Measurements from ENCODE around the gene CCDC185.

The CCDC185 gene

DNA sequence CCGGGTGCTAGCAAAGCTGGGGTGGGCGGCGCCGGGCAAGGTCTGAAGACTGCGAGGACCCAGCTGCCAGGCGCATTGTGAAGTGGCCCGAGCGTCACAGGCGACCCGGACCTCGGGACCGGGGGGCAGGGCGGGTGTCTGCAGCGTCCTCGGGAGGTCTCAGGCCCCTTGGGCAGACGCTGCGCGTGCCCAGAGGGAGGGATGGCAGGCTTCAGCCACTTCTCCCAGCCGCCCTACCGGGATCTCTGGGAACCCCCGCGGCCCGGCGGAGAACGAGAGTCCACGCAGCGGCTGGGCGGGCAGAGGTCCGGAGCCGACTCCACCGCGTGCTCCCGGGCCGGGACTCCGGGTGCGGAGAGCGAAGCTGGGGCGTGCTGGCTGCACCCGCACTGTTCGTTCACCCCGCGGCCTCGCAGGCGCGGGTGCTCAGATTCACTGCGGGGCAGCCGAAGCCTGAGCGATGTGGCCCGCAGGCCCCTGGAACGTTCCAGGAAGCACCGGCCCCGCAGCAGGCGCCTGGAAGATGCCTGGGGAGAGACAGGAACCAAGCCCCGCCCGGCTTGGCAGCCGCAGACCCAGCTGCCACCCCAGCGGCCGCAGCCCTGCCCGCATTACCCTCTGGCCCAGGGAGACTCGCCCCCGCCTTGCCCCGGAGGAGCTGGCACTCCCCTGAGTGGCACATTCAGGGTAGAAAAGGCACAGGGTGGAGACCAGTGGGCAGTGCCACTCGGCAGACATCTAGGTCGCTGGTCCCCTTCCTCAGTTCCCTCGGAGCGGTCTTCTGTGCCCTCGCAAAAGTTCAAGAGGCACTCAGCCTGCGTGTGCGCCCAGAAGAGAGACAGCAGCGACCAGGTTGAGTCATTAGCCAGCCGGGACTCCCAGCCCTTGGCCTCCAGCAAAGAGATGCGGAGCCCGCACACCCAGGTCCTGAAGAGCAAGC lies at the start of gene CCDC185:
CCDC185 (plus strand) TSS at position 141 of the 940 bp plus-strand sequence; CDS start at position 202, 61 bp downstream.
- no peak for DNase-seq (ENCODE audit: low read depth)

- no peak for DNase-seq (ENCODE audit: low read depth)
Observed at GRCh38 chr1:223343692-223344091, 49.5 kb upstream of the CCDC185 start.

DNA sequence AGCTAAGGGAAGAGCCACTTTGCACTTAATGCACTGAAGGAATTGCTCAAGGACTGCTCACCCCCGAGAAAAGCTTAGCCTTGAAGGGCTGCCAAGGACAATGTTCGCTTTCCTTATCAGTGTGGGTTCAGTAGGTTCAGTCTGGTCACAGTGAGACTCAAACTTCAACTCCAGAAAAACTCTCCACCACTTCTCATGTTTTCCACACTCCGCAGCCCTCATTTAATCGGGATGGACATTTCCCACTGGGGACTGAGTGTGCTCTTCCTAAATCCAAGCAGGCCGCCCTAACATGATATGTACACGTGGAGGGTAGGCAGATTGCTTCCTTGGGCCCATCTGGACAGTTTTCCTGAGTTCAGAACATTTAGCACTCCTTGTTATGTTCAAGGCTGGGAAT lies 48.7 kb upstream of the CCDC185 start:
- no peak for DNase-seq (ENCODE audit: low read depth)

GRCh38 chr1:223345720-223346119 lies 47.5 kb upstream of the CCDC185 start:
- DNase-seq (ENCODE audit: low read depth) = no peak

- DNase-seq (ENCODE audit: low read depth) = no peak
Observed at GRCh38 chr1:223346311-223346710, 46.9 kb upstream of the CCDC185 start.

- DNase-seq (ENCODE audit: low read depth) = no peak
Observed at GRCh38 chr1:223347583-223347982, 45.6 kb upstream of the CCDC185 start.

GRCh38 chr1:223348439-223348838 lies 44.8 kb upstream of the CCDC185 start:
- DNase-seq (ENCODE audit: low read depth) = no peak

DNA sequence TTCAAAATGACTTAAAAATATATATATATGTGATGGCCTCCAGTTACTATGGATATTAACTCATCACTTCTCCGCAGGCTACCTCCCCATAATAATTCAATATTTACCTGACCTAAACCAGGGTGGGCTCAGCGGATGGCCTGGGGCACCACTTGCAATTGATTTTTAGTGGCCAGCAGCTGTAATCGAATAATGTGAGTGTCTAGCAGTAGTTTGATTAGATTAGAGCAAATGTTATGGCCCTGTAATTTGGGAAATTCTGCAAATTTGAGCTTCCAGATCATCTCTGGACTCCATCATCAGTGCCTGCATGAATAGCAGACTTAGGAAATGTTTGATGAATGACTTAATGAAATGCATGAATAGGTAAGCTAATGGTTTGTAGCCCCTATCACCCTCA lies 44.0 kb upstream of the CCDC185 start:
- DNase-seq (ENCODE audit: low read depth) = no peak

DNA sequence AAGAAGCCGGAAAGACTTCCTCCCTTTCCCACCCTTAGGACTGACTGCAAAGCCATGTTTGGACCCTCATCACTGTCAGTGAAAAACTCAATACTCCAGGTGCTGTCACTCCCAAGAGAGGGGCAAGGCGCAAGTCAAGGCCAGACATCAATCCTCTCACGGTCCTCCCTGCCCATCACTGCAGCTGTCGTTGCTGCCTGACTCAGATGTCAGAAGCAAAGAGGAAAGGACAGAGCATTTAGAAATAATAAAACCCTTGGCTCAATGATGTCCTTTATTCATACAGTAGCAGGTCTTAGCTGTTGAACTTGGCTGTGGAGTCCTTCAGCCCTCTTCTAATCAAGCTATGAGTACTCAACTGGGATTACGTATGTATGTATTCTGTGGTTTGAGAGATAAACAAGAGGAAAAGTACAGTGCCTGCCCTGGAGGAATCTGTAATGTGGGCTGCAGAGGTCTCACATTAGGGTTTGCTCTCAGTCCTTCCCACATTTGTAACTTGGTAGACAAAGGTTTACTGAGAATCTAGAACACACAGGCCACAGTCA lies 42.8 kb upstream of the CCDC185 start:
- no peak for DNase-seq (ENCODE audit: low read depth)

GRCh38 chr1:223352944-223353343 lies 40.3 kb upstream of the CCDC185 start:
- no peak for DNase-seq (ENCODE audit: low read depth)

- DNase-seq (ENCODE audit: low read depth) = no peak
Observed at GRCh38 chr1:223353939-223354338, 39.3 kb upstream of the CCDC185 start.

- no peak for DNase-seq (ENCODE audit: low read depth)
Observed at GRCh38 chr1:223355699-223356098, 37.5 kb upstream of the CCDC185 start.

- DNase-seq (ENCODE audit: low read depth) = no peak
Observed at GRCh38 chr1:223358826-223359225, 34.4 kb upstream of the CCDC185 start.

GRCh38 chr1:223363057-223363855 lies 30.0 kb upstream of the CCDC185 start:
- peak; percentile 44 for DNase-seq (ENCODE audit: low read depth)

DNA sequence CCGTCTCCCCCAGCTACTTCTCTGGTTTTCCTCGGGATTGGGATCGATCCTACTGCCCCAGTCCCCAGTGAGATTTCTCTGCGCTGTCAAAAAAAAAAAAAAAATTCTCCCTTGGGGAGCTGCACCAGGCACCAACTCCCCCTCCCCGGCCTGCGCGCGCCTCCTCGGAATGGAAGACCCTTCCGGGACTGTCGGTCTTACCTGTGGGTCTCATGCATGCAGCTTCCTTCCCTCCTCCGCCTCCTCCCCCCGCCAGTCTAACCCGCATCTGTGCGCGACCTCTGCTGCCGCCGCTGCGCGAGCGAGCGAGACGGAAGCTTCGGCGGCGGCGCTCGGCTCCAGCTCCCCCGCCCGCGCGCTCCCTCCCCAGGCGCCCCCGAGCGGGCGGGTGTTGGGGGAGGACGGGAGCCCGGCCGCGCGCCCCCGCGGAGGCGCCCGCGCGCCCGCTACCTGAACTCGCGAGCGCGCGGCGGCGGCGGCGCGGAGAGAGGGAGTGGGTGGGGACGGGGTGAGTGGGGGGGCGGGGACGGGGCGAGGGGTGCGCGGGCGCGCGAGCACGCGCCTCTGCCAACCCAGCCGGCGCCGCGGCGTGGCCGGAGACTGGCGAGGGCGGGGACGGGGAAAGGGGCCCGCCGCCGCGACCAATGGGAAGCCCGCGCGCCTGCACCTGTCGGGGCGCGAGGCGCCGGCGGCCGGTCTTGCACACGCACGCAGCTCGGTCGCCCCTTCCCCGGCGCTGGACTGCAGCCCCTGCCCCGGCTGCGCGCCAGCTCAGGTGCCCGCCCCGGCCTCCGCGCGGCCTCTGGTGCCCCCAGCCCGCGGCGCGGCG lies 29.1 kb upstream of the CCDC185 start, which contains the start of gene SUSD4:
SUSD4 (minus strand) TSS at position 321 of the 829 bp plus-strand sequence. CDS start 751 bp downstream, outside the sequence.
- no peak for DNase-seq (ENCODE audit: low read depth)

GRCh38 chr1:223364685-223365382 lies 28.4 kb upstream of the CCDC185 start:
- no peak for DNase-seq (ENCODE audit: low read depth)

DNA sequence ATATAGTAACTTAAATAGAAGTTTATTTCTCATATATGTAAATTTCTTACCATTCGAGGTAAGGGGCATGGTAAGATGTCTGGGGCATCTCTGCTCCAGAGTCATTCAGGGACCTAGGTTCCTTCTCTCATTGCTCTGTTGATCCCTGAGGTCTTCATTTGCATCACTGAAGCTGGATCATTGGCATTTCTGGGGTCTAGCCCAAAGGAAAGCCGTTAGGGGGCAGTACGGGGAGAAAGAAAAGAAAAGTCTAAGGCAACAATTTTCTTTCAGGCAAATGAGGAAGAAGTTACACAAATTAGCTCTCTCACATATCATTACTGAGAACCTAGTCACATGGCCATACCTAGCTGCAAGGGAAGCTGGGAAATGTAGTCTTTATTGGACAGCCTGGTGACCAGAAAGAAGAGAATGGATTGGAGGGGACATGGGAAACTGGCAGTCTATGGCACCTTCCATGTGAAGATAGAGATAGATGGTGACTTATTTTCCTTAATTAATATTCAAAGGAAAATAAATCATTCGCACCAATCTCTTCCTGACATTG lies 19.1 kb upstream of the CCDC185 start:
- no peak for DNase-seq (ENCODE audit: low read depth)

- no peak for DNase-seq (ENCODE audit: low read depth)
Observed at GRCh38 chr1:223378754-223379153, 14.5 kb upstream of the CCDC185 start.

DNA sequence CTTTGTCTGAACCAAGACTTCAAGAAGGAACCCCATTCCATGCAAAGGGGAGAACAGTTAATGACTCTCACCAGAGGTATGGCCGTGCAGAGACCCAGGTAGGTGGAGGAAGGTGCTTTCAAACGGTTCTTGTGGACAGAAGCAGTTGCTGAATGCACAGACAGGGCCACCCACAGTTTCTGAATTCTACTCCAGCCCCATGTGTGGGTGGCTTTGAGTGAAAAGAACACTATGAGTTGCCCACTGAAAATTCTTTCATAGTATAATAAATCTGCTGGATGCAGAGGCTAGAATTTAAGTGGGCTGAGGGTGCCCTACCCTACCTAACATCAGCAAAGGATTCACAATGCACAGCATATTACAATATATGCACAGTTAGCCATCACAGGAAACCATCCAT lies 7.2 kb upstream of the CCDC185 start:
- DNase-seq (ENCODE audit: low read depth) = no peak

GRCh38 chr1:223390618-223391017 lies 2.6 kb upstream of the CCDC185 start:
- DNase-seq (ENCODE audit: low read depth) = no peak

DNA sequence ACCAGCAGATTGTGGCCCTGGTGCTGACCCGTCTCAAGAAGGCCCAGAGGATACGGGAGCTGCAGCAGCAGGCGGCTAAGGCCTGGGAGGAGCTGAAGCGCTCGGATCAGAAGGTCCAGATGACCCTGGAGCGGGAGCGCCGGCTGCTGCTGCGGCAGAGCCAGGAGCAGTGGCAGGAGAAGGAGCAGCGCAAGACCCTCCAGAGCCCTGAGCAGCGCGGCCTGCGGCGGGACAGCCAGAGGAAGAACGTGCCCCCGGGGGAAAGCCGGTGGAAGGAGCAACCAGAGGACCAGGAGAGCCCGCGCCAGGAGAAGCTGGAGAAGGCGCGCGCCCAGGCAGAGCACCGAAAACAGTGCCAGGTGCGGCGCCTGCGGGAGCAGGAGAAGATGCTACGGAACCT lies 1.0 kb downstream of the CCDC185 start:
- DNase-seq (ENCODE audit: low read depth) = no peak
